ENCODE measurements around the gene LAMB1. TPM values are rescaled to one million over a fixed set of nuclear protein-coding genes. Genes with fewer than 3 reads are reported as not detected.
"Not testable (repeated sequence)": the region's sequence is repeated elsewhere in the genome, so short reads cannot be mapped to it uniquely, and the experiment has no call there.

Gene LAMB1
- total RNA-seq (2014; rRNA removed; shearing (Covaris generic)), result 147 and 157 TPM in 2 replicates

GRCh38 chr7:108002726-108003598, at the start of gene LAMB1:
TSS of gene LAMB1 (minus strand) at chr7:108003161. CDS start at chr7:108002885, 276 bp downstream.
- DNase-seq (ENCODE audit: low read depth), result peak; percentile 83

GRCh38 chr7:108051454-108051853, 48.5 kb upstream of the LAMB1 start:
- no peak for DNase-seq (ENCODE audit: low read depth)

- DNase-seq (ENCODE audit: low read depth), result no peak
Observed at GRCh38 chr7:108049962-108050361, 47.0 kb upstream of the LAMB1 start.

GRCh38 chr7:108048422-108048821, 45.5 kb upstream of the LAMB1 start:
- DNase-seq (ENCODE audit: low read depth), result no peak

- DNase-seq (ENCODE audit: low read depth), result no peak
Observed at GRCh38 chr7:108046952-108047506, 44.1 kb upstream of the LAMB1 start.

- DNase-seq (ENCODE audit: low read depth), result no peak
Observed at GRCh38 chr7:108045669-108046068, 42.7 kb upstream of the LAMB1 start.

- DNase-seq (ENCODE audit: low read depth), result no peak
Observed at GRCh38 chr7:108045154-108045553, 42.2 kb upstream of the LAMB1 start.

- no peak for DNase-seq (ENCODE audit: low read depth)
Observed at GRCh38 chr7:108044345-108044744, 41.4 kb upstream of the LAMB1 start.

- DNase-seq (ENCODE audit: low read depth), result no peak
Observed at GRCh38 chr7:108038986-108039385, 36.0 kb upstream of the LAMB1 start.

- DNase-seq (ENCODE audit: low read depth), result no peak
Observed at GRCh38 chr7:108037741-108038140, 34.8 kb upstream of the LAMB1 start.

- no peak for DNase-seq (ENCODE audit: low read depth)
Observed at GRCh38 chr7:108037140-108037539, 34.2 kb upstream of the LAMB1 start.

- DNase-seq (ENCODE audit: low read depth), result no peak
Observed at GRCh38 chr7:108034586-108034985, 31.6 kb upstream of the LAMB1 start.

GRCh38 chr7:108033776-108034497, 31.0 kb upstream of the LAMB1 start:
- DNase-seq (ENCODE audit: low read depth), result no peak

GRCh38 chr7:108033309-108033708, 30.3 kb upstream of the LAMB1 start:
- not testable (repeated sequence) for DNase-seq (ENCODE audit: low read depth)

GRCh38 chr7:108030516-108030915, 27.6 kb upstream of the LAMB1 start:
- peak; percentile 56 for DNase-seq (ENCODE audit: low read depth)

- DNase-seq (ENCODE audit: low read depth), result no peak
Observed at GRCh38 chr7:108029034-108029433, 26.1 kb upstream of the LAMB1 start.

GRCh38 chr7:108028111-108028510, 25.1 kb upstream of the LAMB1 start:
- DNase-seq (ENCODE audit: low read depth), result no peak

GRCh38 chr7:108027239-108027638, 24.3 kb upstream of the LAMB1 start:
- no peak for DNase-seq (ENCODE audit: low read depth)

- peak; percentile 20 for DNase-seq (ENCODE audit: low read depth)
Observed at GRCh38 chr7:108026647-108027046, 23.7 kb upstream of the LAMB1 start.

GRCh38 chr7:108026116-108026515, 23.2 kb upstream of the LAMB1 start:
- DNase-seq (ENCODE audit: low read depth), result no peak

- DNase-seq (ENCODE audit: low read depth), result no peak
Observed at GRCh38 chr7:108024538-108024937, 21.6 kb upstream of the LAMB1 start.

GRCh38 chr7:108020585-108020984, 17.6 kb upstream of the LAMB1 start:
- no peak for DNase-seq (ENCODE audit: low read depth)

GRCh38 chr7:108018668-108019067, 15.7 kb upstream of the LAMB1 start:
- DNase-seq (ENCODE audit: low read depth), result no peak

Data from RPMI7951 (cell line).